DMS114 treated with DMSO at 0.1 percent for 48 hours (cell line): Measurements from ENCODE around the gene ZCCHC18.
"Not testable (repeated sequence)": the region's sequence is repeated elsewhere in the genome, so short reads cannot be mapped to it uniquely, and the experiment has no call there.

Source experiments
- DNase-seq: peaks from one replicate; lab custom pipeline; 2025; ENCODE audit not compliant: unreplicated experiment; lab: John Stamatoyannopoulos, UW

Gene ZCCHC18

DNA sequence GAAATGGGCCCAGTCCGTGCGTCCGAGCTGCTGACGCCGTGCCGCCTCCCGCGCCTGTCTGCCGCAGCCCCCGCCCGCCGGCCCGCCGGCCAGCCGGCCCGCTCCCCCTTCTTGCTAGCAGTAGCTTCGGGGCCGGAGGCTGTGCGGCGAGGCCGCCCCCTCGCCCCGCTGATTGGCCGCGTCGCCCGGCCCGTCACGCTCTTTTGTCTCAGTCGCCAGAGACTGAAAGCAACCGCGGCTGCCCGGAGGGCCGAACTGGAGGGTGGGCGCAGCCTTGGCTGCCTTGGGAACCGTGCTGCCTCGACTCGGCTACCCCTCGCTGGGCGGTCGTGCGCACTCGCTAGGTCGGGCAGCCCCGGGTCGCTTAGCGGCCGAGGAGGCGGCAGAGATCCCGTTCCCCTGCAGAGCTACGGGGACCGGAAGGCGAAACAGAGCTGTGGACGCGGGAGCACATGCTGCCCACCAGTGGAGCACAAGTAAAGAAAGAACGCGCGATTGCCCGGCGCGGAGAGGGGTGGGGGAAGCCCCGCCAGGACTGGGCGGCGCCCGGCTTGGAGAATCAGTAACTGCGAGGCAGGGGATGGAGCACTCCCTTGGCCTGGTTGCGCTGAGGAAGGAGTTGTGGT, at the start of gene ZCCHC18:
Gene ZCCHC18 (plus strand): TSS at position 198 of the 626 bp plus-strand sequence. CDS start 1,589 bp downstream, outside the sequence.
- DNase-seq = peak; percentile 60

DNA sequence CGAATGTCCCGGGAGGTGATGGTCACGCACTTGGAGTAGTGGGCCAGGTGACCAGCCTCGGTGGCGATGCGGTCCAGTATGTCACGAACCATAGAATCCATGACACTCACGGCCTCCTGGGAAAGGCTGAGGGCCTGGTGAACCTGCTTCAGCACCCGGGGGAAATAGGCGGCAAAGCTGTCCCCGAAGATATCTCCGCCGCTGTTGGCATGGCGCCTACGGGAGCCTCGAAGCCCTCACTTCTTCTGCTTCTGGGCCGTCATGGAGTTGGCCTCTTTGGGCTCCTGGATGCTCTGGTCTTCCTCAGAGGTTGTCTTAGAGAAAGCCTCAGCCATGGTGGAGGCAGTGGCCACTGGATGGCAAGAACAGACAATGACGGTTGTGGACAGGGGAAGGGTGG, 49.7 kb upstream of the ZCCHC18 start:
- DNase-seq = not testable (repeated sequence)

- not testable (repeated sequence) for DNase-seq
These were observed 36.4 kb upstream of the ZCCHC18 start, which contains the start of gene TMSB15C for GRCh38 chrX:104075778-104076445. TSS of gene TMSB15C (minus strand) at chrX:104076236.

DNA sequence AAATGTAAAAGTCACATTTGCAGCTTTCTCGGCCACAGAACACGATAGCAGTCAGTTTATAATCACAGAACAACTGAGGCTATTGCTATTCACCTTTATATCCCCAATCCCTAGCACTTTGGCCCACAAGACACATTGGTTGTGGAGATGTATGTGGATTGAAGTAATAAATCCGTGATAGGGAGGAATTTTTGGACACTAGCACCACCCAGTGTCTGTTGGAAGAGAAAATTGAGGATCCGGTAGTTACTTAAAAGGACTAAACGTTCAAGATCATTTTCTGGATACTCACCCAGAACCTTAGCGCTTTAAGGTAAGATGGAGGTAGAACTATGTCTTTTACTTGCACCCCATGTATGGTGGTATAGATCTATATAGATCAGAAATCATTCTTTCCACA, 34.5 kb upstream of the ZCCHC18 start:
- DNase-seq = not testable (repeated sequence)

GRCh38 chrX:104084063-104084462, 28.3 kb upstream of the ZCCHC18 start:
- DNase-seq = no peak

DNA sequence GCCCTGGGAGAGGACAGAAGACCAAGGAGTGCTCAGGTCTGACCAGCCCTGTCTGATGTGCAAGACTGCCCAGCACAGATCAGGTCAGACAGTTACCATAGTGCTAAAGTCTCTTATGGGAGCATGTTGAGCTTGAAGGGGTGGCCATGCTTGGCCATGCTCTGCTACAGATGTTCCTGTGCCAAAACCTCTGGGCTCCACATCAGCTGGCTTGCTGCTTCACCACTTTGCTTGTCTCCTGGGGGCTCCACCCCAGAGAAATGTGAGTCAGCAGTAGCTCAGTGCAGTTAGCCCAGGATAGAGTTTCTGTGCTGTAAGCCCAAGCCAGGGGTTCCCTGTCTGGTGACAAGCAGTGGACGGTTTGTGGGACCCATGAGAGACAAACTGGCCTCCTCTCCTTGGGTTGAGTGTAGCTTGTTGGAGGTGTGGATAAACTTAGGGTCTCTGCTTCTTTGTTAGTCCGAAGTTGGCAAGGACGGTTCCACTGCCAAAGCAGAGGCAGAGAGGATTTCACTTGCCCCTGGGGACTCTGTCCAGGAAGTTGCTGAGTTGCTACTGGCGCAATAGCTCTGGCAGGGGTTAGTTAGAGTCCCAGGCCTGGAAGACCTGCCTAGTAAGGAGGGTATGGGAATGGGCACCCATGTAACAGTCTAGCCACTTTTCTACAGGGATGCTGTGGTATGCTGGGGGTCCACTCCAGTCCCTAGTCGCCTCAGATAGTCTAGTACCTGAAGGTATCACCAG, 27.6 kb upstream of the ZCCHC18 start:
- no peak for DNase-seq

GRCh38 chrX:104085477-104085876, 26.8 kb upstream of the ZCCHC18 start:
- DNase-seq = no peak

GRCh38 chrX:104085919-104086318, 26.4 kb upstream of the ZCCHC18 start:
- no peak for DNase-seq

DNA sequence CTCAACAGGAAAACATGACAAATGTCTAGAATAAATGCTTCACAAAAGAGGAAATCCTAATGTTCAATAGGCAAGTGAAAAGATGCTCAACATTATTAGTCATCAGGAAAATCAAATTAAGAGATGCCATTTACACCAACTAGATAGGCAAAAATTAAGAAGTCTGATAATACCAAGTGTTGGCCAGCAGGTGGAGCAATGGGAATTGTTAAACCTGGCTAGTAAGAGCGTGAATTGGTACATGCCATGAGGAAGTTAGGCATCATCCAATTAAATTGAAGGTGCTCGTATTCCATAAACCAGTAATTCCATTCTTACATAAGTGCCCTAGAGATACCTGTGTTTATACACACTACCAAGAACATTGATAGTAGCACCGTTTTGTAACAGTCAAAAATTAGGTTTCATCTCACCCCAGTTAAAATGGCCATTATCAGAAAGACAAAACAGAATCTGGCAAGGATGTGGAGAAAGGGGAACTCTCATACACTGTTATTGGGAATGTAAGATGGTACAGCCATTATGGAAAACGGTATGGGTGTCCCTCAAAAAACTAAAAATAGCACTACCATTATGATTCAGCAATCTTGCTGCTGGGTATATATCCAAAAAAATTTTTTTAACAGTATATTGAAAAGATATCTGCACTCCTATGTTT, 14.0 kb upstream of the ZCCHC18 start:
- DNase-seq = peak; percentile 70

DNA sequence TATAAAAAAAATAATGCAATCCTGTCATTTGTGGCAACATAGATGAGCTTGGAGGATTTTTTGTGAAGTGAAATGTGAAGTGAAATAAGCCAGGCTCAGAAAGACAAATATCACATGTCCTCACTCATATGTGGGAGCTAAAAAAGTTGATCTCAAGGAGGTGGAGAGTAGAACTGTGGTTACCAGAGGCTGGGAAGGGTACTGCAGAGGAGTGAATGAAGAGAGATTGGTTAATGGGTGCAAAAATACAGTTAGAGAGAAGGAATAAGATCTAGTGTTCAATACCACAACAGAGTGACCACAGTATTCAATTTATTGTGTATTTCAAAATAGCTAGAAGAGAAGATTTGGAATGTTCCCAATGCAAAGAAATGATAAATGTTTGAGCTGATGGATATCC, 13.4 kb upstream of the ZCCHC18 start:
- DNase-seq = peak; percentile 14

DNA sequence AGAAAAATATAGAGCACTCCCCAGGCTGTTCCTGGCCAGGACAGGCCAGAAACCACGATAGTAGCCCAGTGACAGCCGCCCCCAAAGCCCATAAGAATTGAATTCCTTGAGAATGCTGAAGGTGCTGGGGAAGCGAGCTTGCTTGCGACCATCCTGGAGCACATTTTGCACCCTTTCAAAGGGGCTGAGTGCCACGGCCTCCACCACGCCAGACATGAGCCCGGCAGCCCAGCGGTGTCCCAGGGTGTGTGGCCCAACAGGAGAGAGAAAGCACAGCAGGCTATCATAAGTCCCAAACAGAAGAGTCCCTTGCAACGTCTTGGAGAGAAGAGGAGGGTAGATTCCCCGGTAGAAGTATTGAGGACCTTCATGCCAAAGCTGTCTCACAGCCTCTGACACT, 7.6 kb upstream of the ZCCHC18 start:
- DNase-seq = no peak

DNA sequence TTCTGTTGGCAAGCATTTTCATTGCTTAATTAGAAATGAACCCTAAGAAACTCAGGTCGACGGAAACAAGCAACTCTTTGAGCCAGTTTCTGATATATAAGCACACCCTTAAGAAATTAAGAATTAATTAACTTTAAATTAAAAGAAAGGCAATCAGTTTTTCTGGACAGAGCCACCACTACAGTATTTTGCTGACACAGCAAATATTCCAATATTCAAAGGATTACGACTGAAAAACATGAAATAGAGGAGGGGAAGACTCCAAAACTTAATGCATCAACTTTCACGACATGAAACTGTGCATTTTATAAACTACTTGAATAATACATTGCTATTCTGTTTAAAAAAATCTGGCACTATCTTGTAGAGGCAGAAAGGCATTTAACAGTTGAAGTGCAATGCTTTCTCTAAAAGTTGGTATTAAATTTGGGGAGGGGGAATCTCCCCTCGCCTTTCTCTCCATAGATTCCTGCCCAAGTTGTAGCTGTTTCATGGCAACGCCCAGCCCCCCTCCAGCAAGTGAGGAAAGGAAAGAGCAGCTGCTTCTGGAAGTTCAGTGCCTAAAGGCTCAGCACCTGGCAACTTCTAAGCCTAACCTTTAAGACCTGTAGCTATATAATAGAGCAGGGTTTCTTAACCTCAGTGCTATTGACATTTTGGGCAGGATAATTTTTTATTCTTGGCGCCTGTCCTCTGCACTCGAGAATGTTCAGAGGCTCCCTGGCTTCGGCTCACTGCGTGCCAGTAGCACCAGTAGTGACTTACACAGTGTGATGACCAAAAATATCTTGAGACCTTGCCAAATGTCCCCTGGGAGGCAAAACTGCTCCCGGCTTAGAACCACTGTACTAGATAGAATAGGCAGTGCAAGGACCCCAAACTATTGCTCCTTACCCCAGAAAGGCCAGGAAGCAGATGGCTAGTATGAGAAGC, 6.7 kb upstream of the ZCCHC18 start:
- DNase-seq = no peak

- DNase-seq = no peak
These were observed 3.4 kb upstream of the ZCCHC18 start for GRCh38 chrX:104108955-104109354.

GRCh38 chrX:104110491-104111240, 1.7 kb upstream of the ZCCHC18 start:
- not testable (repeated sequence) for DNase-seq

- peak; percentile 49 for DNase-seq
These were observed 1.1 kb downstream of the ZCCHC18 start for GRCh38 chrX:104113222-104113965.

- no peak for DNase-seq
These were observed 5.4 kb downstream of the ZCCHC18 start for GRCh38 chrX:104117759-104118158.

GRCh38 chrX:104118765-104119164, 6.4 kb downstream of the ZCCHC18 start:
- no peak for DNase-seq

- DNase-seq = no peak
These were observed 10.5 kb downstream of the ZCCHC18 start for GRCh38 chrX:104122829-104123228.

GRCh38 chrX:104126856-104127255, 14.5 kb downstream of the ZCCHC18 start:
- no peak for DNase-seq
